Liver (tissue), 3 donors: Measurements from ENCODE around the gene TRIM26.

Experiments
- CTCF ChIP-seq: fragments of 150-350 bp; IDR thresholded peaks from 2 replicates; pipeline ENCODE4 v1.5.1; 2017; ENCODE audit warnings: improper control_type of control experiment, low read depth, low read length; ENCODE audit not compliant: missing input control
- EGR1 ChIP-seq, 2 donors: IDR thresholded peaks; 2 replicates each; pipeline ENCODE4 v1.6.1; 2016 to 2018; ENCODE audit warnings: antibody characterized with exemption in 2 of 2, low read depth in 2 of 2
- FOXA2 ChIP-seq: IDR thresholded peaks from 2 replicates; pipeline ENCODE4 v1.6.1; 2016; ENCODE audit warnings: antibody characterized with exemption
- GABPA ChIP-seq, 2 donors: IDR thresholded peaks in 1 of 2; conservative IDR thresholded peaks in 1 of 2; 2 replicates each; pipeline ENCODE4 v1.6.1; 2016; ENCODE audit warnings: antibody characterized with exemption in 2 of 2, mild to moderate bottlenecking in 1 of 2, moderate library complexity in 1 of 2
- REST ChIP-seq: IDR thresholded peaks from 2 replicates; pipeline ENCODE4 v1.6.1; 2016; ENCODE audit warnings: antibody characterized with exemption, mild to moderate bottlenecking
- SP1 ChIP-seq: IDR thresholded peaks from 2 replicates; pipeline ENCODE4 v1.6.1; 2018; ENCODE audit warnings: antibody characterized with exemption, mild to moderate bottlenecking
- YY1 ChIP-seq: IDR thresholded peaks from 2 replicates; pipeline ENCODE4 v1.6.1; 2016; ENCODE audit warnings: antibody characterized with exemption, mild to moderate bottlenecking
- donor health status: healthy.
- donor health status: healthy.

- TF ChIP-seq CTCF (no peak), YY1 (no peak), EGR1 (IDR thresholded peaks at IDR 0.05; ENCODE audit: low read depth in 2 of 2) (no peak), SP1 (no peak), REST (no peak), FOXA2 (no peak), GABPA (IDR thresholded peaks at IDR 0.05 in 1 of 2, conservative IDR thresholded peaks at IDR 0.05 in 1 of 2) (no peak)
Measured at GRCh38 chr6:30164714-30165113, 48.5 kb downstream of the TRIM26 start.
